HG03520 (cell line): ENCODE results near the gene TFB2M.

Experiments used
- ATAC-seq: cut with Tn5 transposase; IDR thresholded peaks from one replicate; pipeline ENCODE4 v1.9.1; 2021; ENCODE audit warnings: mild to moderate bottlenecking, moderate library complexity; ENCODE audit not compliant: unreplicated experiment

TFB2M gene

DNA sequence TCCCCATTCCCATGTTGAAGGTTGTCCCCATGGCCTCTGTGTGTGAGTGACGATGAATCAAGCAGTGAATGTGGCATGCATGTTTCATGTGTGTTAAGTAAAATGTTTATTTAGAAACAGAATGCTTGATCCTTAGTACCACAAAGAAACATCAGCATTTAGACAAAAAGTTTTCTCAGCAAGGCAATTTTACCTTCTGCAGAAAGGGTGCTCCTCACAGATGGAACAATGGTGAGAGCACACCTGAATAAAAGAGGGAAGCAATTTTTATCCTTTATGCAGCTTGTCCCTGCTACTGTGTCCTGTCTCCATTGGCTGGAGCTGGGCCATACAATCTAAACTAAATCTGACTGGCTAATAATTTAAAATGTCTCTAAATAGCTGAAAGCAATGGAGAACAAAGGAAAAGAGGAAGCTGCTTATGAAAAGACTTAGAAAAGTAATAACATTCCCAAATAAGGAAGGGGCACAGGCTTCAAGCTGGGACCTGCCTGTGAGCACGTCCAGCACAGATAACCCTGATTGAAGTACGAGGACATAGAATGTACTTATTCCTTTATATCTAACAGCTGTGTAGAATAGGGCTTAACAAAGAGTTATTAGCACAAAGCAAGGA lies 50.6 kb downstream of the TFB2M start:
- no peak for ATAC-seq

GRCh38 chr1:246513619-246514343 lies 52.3 kb downstream of the TFB2M start:
- ATAC-seq = no peak

GRCh38 chr1:246513041-246513440 lies 53.0 kb downstream of the TFB2M start:
- no peak for ATAC-seq

GRCh38 chr1:246512635-246513034 lies 53.4 kb downstream of the TFB2M start:
- no peak for ATAC-seq

DNA sequence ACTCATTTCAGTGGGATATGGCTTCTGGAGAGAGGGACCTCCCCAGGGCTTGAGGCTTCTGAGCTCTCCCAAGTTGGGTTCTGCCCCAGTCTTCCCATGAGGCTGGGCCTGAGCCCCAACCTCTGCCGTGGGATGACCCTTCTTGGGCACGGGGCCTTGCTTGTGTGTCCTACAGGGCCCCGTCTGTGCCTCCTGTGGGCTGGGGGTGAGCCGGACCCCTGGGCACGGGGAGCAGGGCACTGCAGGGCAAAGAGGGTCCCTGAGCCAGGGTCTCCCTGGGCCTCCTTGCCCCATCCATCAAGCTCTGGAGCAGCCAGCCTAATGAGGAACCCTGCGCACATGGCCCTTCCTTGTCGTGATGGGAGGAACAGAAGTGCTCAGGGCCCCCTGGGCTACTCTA lies 53.8 kb downstream of the TFB2M start:
- no peak for ATAC-seq

GRCh38 chr1:246511203-246511602 lies 54.9 kb downstream of the TFB2M start:
- no peak for ATAC-seq

GRCh38 chr1:246510147-246511030 lies 55.7 kb downstream of the TFB2M start:
- no peak for ATAC-seq

DNA sequence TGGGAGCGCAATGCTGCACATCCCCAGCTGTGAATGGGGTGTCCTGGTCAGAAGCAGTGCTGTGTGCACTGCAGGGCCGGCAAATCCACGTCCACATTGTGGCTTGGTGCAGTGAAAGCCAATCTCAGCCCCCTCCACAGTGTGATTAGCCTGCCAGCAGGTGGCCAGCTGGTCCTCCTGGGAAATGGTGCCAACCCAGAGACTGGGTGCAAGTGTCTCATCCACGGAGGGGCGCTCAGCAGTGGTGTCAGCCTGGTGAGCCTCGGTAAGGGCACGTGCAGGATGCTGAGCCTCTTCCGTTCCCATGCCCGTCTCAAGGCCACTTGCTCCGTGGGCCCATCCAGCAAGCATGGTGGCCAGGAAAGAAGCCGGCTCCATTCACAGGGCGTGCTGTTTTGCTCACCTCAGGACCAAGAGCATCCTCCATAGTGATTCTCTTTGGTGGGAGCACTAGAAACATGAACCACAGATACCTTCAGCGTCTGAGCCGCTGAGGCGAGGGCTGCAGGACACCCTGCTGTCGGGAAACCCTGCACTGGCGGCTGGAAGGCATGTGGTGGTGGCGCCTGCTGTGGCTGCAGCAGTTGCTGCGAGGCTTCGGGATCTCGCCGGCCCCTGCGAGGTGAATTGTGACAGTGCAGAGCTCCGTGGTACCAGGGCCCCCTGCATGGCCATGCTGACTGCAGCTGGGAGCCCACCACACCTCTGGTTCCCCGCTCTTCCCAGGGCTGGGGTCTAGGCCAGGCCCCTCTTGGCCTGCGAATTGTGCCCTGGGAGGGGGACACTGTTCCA lies 57.0 kb downstream of the TFB2M start:
- no peak for ATAC-seq

DNA sequence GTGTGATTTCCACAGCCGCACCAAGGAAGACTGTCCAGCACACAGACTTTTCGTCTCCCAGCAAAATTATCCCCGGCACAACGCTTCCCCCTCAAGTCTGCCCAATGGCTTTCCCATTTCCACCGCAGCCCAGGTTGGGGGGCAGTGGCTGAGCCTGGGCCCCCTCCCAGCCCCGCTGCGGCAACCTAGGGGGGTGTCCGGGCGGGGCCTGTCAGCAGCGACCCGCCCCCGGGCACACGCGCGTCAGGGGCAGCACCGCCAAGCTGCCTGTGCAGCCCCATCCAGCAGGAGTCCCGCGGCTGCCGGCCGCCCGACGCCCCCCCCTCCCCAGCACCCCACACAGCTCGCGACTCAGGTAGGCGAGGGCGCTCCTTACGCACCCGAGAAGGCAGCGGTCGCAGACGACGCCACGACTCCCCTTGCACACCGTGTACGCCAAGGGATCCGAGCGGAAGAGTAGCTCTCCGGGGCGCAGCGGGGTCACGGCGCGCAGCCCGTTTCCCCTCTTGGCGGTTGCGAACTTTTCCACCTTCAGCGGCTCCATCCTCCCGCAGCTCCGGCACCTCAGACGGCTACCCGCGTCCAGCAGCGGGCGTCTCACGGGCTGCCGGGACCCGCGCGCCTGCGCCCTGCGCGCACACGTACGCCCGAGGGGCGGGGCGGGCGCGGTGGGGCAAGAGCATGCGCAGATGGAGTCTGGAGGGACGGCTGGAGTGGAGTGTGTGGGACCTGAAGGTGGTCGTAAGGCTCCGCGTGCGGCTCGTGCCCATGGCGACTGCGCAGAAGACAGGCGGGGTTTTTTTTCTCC lies 59.2 kb downstream of the TFB2M start, which contains the start of gene SMYD3:
Gene SMYD3, minus strand, starts transcription at position 606 of the 808 bp plus-strand sequence.
- peak; percentile 85 for ATAC-seq

GRCh38 chr1:246506367-246506673 lies 59.7 kb downstream of the TFB2M start:
- ATAC-seq = peak; percentile 17

- no peak for ATAC-seq
Observed at GRCh38 chr1:246503341-246503740, 62.7 kb downstream of the TFB2M start.

DNA sequence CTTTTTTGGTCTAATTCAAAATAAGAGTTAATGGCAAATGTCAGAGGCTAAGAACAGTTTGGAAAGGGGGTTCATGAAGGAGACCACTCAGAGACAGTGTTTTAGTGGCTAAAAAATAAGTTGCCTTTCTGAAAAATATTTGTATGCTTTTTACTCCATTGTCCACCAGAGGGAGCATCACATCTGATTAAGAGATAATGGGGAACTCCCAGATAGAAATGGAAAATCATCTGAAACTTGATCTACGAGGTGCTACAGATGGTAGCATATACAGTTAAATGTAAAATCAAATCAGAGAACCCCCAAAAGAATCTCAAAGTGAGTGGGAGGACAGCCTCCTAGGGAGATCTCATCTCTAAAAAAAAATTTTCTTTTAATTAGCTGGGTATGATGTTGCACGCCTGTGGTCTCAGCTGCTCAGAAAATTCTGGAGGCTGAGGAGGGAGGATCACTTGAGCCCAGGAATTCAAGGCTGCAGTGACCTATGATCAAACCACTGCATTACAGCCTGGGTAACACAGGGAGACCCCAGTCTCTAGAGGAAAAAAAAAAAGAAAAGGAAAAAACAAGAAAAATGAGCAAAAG lies 68.6 kb downstream of the TFB2M start:
- peak; percentile 66 for ATAC-seq

DNA sequence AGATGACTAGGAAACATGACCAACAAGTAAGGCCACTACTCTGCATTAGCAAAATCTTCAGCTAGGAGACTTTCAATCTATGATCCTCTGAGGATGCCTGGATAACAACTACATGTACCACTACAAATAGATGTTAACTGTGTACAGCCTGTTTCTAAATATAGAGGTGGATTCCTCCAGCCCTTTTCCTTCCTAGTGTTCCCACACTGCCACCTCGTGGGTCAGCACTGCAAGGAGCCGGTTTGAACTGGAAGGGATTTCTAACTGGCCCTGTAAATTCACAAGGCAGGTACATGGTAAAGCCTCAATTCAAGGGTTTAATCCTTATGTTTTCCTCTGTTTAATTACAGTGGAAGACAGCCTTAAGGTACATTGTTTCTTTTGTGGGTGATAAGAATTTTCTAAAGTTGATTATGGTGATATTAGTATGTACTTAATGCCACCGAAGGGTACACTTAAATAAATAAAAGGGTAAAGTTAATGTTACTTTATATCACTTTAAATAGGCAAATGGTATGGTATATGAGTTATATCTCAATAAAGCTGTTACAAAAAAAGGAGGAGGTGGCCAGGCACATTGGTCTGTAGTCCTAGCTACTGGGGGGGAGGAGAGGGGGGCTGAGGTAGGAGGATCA lies 73.3 kb downstream of the TFB2M start:
- ATAC-seq = no peak

DNA sequence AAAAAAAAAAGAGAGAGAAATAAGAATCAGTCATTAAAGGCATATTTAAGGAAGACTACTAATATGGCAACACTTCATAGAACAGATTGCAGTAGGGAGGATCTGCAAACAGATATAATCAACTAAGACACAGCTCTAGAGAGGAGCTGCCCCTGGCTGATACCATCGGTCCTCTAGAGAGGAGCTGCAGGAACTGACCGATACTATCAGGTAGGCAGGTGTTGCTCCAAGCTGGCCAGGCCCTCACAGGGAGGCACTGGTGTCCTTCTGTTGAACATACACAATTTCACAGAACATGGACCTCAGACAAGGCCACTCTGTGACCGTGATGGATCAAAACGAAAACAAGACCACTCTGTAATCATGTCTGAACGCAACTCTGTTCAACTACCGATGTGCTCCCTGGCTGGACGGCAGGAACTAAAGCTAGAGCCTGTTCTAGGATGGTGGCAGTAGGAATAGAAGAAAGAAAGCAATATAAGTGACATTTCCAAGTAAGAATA lies 74.5 kb downstream of the TFB2M start:
- ATAC-seq = no peak
